ENCODE data around the gene GATAD2A. TPM values are rescaled to one million over a fixed set of nuclear protein-coding genes. Genes with fewer than 3 reads are reported as not detected.
A peak's percentile ranks its signal among the peaks of the same experiment; 100 is the strongest.

GATAD2A gene
- total RNA-seq, 1 experiment from 2014 or later = 80.3 TPM

DNA sequence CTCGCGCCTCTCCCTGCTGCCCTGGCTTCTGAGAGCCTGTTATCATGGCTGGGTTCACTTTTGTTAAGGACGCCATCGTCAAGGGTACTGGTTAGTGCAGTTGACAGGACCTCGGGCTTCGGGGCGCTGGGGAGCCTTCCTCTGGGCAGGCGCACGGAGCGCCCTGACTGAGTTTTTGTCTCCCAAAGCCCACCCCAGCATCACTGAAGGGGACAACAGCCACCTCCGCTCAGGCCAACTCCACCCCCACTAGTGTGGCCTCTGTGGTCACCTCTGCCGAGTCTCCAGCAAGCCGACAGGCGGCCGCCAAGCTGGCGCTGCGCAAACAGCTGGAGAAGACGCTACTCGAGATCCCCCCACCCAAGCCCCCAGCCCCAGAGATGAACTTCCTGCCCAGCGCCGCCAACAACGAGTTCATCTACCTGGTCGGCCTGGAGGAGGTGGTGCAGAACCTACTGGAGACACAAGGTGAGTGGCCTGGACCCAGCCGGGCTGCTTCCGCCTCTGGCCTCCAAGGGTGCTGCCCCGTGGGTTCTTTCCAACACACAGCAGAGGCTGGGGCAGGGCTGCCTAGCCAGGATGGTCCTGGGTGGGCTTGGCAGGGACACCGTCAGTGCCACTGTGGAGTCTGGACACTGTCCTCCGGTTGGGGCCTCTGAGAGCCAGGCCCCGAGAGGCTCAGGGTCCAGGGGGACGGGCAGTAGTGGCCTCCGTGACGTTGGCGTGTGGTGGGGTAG lies 92.9 kb downstream of the GATAD2A start:
- DNase-seq (ENCODE audit: low spot score) = no peak
- in situ Hi-C loops (cut with HindIII; ENCODE audit: low sequenced_read_pairs) = no loop called here

DNA sequence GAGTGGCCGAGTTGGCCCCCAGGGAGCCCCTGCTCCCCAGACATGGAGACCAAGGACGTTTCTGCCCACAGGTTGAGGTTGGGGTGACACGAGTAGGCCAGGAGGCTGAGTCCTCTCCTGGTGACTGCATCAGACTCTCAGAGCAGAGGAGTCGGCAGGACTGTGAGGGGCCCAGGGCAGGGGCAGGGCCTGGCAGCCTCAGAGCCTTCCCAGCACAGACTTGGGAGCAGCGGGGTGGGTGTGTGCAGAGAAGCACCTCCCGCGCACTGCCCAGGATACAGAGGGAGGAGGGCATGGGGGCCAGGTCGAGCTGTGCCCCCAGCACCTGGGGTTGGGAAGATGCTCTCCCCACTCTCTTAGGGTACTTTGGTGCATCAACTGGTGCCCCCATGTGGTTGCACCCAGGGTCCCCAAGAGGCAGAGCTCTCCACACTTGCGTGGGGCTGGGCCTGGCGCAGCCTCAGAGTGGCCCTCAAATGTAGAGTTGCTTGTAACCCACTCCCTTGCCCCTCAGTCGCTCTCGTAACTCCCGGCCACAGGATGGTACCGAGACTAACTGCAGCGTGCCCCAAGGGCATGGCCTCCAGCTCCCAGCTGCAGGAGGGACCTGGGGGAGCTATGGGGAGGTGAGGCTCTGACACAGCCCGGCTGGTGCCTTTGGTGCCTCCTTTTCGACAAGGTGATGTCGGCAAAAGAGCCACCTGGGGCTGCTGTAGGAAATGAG lies 94.0 kb downstream of the GATAD2A start:
- in situ Hi-C loops (cut with HindIII; ENCODE audit: low sequenced_read_pairs) = no loop called here
- no peak for DNase-seq (ENCODE audit: low spot score)

DNA sequence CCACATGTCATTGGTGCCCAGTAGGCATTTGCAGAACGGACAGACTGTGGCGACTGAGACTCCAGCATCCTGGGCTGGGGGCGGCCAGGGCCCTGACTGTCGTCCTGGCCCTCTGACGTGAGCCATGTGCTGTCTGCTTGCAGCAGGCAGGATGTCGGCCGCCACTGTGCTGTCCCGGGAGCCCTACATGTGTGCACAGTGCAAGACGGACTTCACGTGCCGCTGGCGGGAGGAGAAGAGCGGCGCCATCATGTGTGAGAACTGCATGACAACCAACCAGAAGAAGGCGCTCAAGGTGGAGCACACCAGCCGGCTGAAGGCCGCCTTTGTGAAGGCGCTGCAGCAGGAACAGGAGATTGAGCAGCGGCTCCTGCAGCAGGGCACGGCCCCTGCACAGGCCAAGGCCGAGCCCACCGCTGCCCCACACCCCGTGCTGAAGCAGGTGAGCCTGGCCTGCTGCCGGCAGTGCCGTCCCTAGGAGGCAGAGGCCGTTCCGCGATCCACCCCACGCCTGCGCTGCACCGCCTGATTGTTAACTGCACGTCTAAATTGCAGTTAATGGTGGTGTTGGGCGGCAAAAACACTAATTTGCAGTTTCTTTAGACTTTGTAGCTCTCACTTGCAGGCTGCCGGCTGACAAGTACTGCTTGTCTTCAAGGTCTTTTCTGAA lies 95.6 kb downstream of the GATAD2A start:
- no peak for DNase-seq (ENCODE audit: low spot score)
- in situ Hi-C loops (cut with HindIII; ENCODE audit: low sequenced_read_pairs) = no loop called here

- no peak for DNase-seq (ENCODE audit: low spot score)
- in situ Hi-C loops (cut with HindIII; ENCODE audit: low sequenced_read_pairs) = no loop called here
Observed at GRCh38 chr19:19501798-19502197, 96.3 kb downstream of the GATAD2A start.

- in situ Hi-C loops (cut with HindIII; ENCODE audit: low sequenced_read_pairs) = no loop called here
- DNase-seq (ENCODE audit: low spot score) = no peak
Observed at GRCh38 chr19:19502281-19502680, 96.8 kb downstream of the GATAD2A start.

GRCh38 chr19:19502808-19503602 lies 97.5 kb downstream of the GATAD2A start:
- DNase-seq (ENCODE audit: low spot score) = no peak
- in situ Hi-C loops (cut with HindIII; ENCODE audit: low sequenced_read_pairs) = no loop called here

- DNase-seq (ENCODE audit: low spot score) = no peak
- in situ Hi-C loops (cut with HindIII; ENCODE audit: low sequenced_read_pairs) = no loop called here
Observed at GRCh38 chr19:19504754-19505668, 99.5 kb downstream of the GATAD2A start.

DNA sequence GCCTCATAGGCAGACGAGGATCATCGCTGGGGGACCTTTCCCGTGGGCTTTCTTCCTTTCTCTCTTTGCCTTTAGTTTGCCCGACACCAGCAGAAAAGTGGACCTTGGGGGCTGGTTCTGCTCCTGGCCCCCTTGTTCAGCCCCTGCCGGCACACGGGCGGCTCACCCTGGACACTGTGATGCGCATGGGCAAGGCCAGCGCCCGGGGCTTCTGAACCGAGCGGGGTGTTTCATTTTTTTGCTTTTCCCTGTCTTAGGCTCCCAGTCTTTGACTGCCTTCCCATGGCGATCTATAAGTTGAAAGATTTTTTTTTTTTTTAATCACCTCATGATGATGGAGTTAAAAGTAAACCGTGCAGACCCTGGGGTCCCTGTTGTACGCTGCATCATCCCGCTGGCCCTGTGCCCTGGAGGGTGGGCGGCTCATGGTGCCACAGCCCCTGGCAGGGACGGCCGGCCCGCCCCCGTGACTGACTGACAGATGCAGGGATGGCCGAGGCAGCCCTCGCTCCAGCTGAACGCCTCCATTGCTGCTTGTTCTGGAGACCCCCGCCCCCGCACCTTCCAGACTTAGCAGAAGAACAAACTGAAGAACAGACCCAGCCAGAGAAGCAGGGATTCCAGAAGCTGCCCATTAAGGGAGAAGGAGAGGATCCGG lies 100.3 kb downstream of the GATAD2A start:
- DNase-seq (ENCODE audit: low spot score) = no peak

DNA sequence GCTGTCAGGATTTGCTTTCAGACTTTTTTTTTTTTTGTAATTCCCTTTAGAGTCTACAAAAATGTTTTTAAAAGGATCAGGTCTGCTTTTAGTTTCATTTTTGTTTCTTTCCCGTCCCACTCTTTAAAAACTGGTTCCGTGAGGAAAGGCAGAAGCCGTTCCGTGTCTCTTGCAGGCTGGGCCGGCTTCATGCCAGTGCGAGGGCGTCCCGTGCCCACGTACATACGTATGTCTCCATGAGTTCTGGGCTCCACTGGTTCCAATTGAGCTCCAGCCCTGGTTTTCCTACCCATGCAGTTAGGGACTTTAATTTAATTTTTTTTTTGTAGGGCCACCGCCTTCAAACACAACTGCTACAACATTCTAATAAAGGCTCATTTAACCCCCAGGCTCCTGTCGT lies 101.1 kb downstream of the GATAD2A start:
- DNase-seq (ENCODE audit: low spot score) = no peak
- in situ Hi-C loops (cut with HindIII; ENCODE audit: low sequenced_read_pairs) = no loop called here

More for the DNA sequence above, 100.3 kb downstream of the GATAD2A start:
- in situ Hi-C loops (cut with HindIII; ENCODE audit: low sequenced_read_pairs) = no loop called here

GRCh38 chr19:19507354-19507753 lies 101.9 kb downstream of the GATAD2A start:
- in situ Hi-C loops (cut with HindIII; ENCODE audit: low sequenced_read_pairs) = no loop called here
- DNase-seq (ENCODE audit: low spot score) = no peak

- DNase-seq (ENCODE audit: low spot score) = no peak
- in situ Hi-C loops (cut with HindIII; ENCODE audit: low sequenced_read_pairs) = no loop called here
Observed at GRCh38 chr19:19508217-19508616, 102.7 kb downstream of the GATAD2A start.

DNA sequence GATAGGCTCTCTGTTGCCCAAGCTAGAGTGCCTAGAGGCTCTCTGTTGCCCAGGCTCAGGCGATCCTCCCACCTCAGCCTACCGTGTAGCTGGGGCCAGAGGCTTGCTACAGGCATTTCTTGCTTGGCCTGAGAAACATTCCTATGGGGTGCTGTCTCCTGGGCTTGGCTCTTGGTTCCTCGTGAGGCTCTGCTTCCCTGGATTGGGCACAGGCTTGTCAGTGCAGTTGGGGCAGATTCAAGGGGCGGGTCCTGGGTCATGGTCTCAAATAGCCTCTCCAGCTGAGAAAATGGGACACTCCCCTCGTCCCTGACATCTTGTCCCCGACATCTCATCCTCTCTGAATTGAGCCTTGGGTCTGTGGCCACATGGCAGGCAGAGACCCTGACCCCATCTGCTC lies 105.0 kb downstream of the GATAD2A start:
- in situ Hi-C loops (cut with HindIII; ENCODE audit: low sequenced_read_pairs) = no loop called here
- no peak for DNase-seq (ENCODE audit: low spot score)

DNA sequence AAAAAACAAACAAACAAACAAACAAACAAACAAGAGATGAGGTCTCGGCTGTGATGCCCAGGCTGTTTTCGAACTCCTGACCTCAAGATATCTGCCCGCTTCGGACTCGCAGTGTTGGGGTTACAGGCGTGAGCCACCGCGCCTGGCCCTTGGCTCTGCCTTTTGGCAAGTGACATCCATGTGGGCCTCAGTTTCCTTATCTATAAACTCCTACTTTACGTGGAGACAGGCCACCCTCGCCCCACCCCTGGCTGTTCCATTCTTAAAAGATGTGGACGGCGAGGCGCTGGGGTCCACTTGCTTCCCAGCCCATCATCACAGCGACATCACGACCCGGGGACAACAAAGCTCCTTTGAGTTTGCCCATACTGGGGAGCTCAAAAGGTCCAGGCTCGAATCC lies 108.2 kb downstream of the GATAD2A start:
- in situ Hi-C loops (cut with HindIII; ENCODE audit: low sequenced_read_pairs) = no loop called here
- DNase-seq (ENCODE audit: low spot score) = no peak

DNA sequence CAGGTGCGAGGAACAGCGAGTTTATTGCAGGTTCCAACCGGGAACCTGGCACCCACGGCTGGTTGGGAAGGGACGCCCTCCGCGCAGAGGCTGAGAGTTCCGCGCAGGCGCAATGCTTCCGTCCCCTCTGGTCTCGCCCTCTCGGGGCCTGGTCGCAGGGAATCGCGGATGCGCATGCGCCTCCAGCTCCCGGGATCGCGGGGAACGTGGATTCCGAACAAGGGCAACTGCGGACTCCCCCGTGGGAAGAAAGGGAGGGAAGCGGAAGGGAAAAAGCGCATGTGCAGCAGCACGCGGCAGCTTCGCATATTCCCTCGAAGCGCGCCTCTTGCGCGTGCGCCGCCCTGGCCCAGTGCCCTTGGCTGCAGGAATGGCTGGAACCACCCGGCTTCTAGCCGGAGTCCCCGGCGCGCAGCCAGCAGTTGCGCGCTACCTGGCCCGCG lies 108.8 kb downstream of the GATAD2A start:
- in situ Hi-C loops (cut with HindIII; ENCODE audit: low sequenced_read_pairs) = no loop called here
- peak; percentile 70 for DNase-seq (ENCODE audit: low spot score)

DNA sequence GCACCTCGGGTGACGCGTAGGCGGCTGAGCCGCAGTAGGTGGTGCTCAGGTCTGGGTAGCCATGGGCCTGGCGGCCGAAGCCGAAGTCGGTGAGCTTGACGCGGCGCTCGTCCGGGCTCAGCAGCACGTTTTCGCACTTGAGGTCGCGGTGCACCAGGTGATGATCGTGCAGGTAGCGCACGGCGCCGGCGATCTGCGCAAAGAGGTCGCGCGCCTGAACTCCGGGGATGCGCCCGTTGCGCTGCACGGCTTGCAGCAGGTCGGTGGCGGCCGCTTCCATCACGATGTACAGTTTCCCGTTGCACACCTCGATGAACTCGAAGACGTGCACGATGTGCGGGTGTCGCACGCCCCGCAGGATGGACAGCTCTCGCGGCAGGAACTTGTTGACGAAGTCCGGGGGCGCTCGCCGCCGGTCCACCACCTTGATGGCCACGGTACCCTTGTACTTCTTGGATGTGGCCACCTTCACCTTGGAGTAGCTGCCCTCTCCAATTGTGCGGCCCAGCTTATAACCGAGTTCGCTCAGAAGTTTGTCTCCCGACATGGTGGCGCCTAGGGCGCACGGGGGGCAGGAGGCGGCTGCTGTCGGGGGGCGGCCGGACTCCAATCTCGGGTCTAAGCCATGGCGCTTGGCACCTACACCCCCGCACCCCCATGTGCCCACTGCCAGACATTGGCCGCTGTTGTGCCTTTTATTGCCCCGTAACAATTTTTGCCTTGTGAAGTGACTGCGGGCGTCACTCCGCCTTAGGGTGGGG lies 109.6 kb downstream of the GATAD2A start, which contains the start of gene TSSK6:
TSSK6 (minus strand) TSS at position 668 of the 761 bp plus-strand sequence; CDS start at position 547, 121 bp downstream.
- in situ Hi-C loops (cut with HindIII; ENCODE audit: low sequenced_read_pairs) = no loop called here
- no peak for DNase-seq (ENCODE audit: low spot score)

DNA sequence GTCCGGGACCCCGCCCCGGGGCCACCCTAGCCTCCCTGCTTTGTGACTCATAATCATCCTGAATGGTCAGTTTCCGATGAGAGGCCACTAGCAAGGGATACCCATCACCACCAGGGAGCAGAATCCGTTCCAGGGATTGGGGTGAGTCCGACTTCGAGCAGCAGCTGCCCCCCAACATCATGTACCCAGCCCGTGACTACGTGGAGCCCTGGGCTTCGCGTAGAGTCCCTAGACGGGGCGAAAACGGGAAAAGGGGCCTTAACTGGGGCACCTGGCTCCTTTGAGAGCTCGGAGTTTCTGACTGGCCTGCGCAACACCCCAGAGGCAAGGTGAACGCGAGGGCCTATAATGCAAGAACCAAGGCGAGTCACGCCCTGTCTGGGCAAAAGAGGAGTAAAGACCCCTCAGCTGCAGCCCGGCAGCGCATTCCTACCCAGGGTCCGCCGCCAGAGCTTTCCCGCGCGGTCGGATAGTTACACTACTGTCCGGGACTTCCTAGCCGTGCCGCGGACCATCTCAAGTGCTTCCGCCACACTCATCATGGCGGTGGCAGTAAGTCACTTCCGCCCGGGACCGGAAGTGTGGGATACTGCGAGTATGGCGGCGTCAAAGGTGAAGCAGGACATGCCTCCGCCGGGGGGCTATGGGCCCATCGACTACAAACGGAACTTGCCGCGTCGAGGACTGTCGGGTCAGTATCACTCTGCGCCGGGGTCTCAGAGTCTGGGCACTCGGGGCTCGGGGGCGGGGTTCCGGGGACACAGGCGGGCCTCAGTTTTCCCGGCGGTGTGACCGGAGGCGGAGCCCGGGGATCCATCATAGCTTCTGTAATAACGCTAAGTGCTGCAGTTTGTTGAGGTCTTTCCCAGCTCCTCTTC lies 110.4 kb downstream of the GATAD2A start, which contains the start of gene NDUFA13:
NDUFA13 (plus strand) TSS at position 584 of the 878 bp plus-strand sequence; CDS start at position 598, 14 bp downstream.
- in situ Hi-C loops (cut with HindIII; ENCODE audit: low sequenced_read_pairs) = no loop called here
- DNase-seq (ENCODE audit: low spot score) = peak; percentile 92

Data from G401 (cell line).